HEK293 (cell line): ENCODE data around the gene TIAM2.
A peak's percentile ranks its signal among the peaks of the same experiment; 100 is the strongest.

Source experiments
- EGR2 ChIP-seq: fragments of 450-650 bp; formaldehyde crosslinking; IDR thresholded peaks from 2 replicates; pipeline ENCODE4 v1.5.1; 2016; ENCODE audit warnings: low read depth, missing biosample characterization, missing genetic modification characterization
- FEZF1 ChIP-seq: fragments of 450-650 bp; formaldehyde crosslinking; IDR thresholded peaks from 2 replicates; pipeline ENCODE4 v1.5.1; 2016; ENCODE audit warnings: missing biosample characterization, missing genetic modification characterization
- GLI2 ChIP-seq: fragments of 450-650 bp; formaldehyde crosslinking; IDR thresholded peaks from 2 replicates; pipeline ENCODE4; 2017; ENCODE audit warnings: missing biosample characterization, missing genetic modification characterization, low read depth, borderline replicate concordance
- GLIS1 ChIP-seq: fragments of 450-650 bp; formaldehyde crosslinking; IDR thresholded peaks from 2 replicates; pipeline ENCODE4 v1.5.1; 2016; ENCODE audit warnings: missing biosample characterization, missing genetic modification characterization
- KLF7 ChIP-seq: fragments of 450-650 bp; formaldehyde crosslinking; IDR thresholded peaks from 2 replicates; pipeline ENCODE4 v1.5.1; 2016; ENCODE audit warnings: missing biosample characterization, missing genetic modification characterization, borderline replicate concordance
- MEIS1 ChIP-seq: sonication (generic); formaldehyde crosslinking; IDR thresholded peaks from 2 replicates; pipeline ENCODE4 v1.8.1; 2022; ENCODE audit warnings: missing genetic modification reagents, mild to moderate bottlenecking, borderline replicate concordance
- OSR2 ChIP-seq: fragments of 450-650 bp; formaldehyde crosslinking; IDR thresholded peaks from 2 replicates; pipeline ENCODE4 v1.5.1; 2016; ENCODE audit warnings: missing biosample characterization, missing genetic modification characterization
- REPIN1 ChIP-seq: fragments of 450-650 bp; formaldehyde crosslinking; IDR thresholded peaks from 2 replicates; pipeline ENCODE4 v1.5.1; 2017; ENCODE audit warnings: missing biosample characterization, missing genetic modification characterization, low read depth
- WT1 ChIP-seq: fragments of 450-650 bp; formaldehyde crosslinking; IDR thresholded peaks from 2 replicates; pipeline ENCODE4 v1.5.1; 2016; ENCODE audit warnings: missing biosample characterization, missing genetic modification characterization
- ZBTB48 ChIP-seq: fragments of 450-650 bp; formaldehyde crosslinking; IDR thresholded peaks from 2 replicates; pipeline ENCODE4 v1.5.1; 2016; ENCODE audit warnings: missing biosample characterization, missing genetic modification characterization
- ZNF121 ChIP-seq: fragments of 450-650 bp; formaldehyde crosslinking; IDR thresholded peaks from 2 replicates; pipeline ENCODE4 v1.5.1; 2016; ENCODE audit warnings: missing biosample characterization, missing genetic modification characterization
- ZNF16 ChIP-seq: fragments of 450-650 bp; formaldehyde crosslinking; IDR thresholded peaks from 2 replicates; pipeline ENCODE4 v1.5.1; 2016; ENCODE audit warnings: low read depth, missing biosample characterization, missing genetic modification characterization
- ZNF2 ChIP-seq: fragments of 450-650 bp; formaldehyde crosslinking; IDR thresholded peaks from 2 replicates; pipeline ENCODE4 v1.5.1; 2016; ENCODE audit warnings: missing biosample characterization, missing genetic modification characterization
- ZNF211 ChIP-seq: fragments of 450-650 bp; formaldehyde crosslinking; IDR thresholded peaks from 2 replicates; pipeline ENCODE4 v1.5.1; 2016; ENCODE audit warnings: low read depth, missing biosample characterization, missing genetic modification characterization
- ZNF214 ChIP-seq: fragments of 450-650 bp; formaldehyde crosslinking; IDR thresholded peaks from 2 replicates; pipeline ENCODE4 v1.5.1; 2017; ENCODE audit warnings: missing biosample characterization, mild to moderate bottlenecking, missing genetic modification characterization, borderline replicate concordance
- ZNF223 ChIP-seq: fragments of 450-650 bp; formaldehyde crosslinking; IDR thresholded peaks from 2 replicates; pipeline ENCODE4 v1.5.1; 2016; ENCODE audit warnings: missing biosample characterization, missing genetic modification characterization
- ZNF248 ChIP-seq: fragments of 450-650 bp; formaldehyde crosslinking; IDR thresholded peaks from 2 replicates; pipeline ENCODE4 v1.5.1; 2017; ENCODE audit warnings: missing biosample characterization, missing genetic modification characterization
- ZNF473 ChIP-seq: fragments of 450-650 bp; formaldehyde crosslinking; IDR thresholded peaks from 2 replicates; pipeline ENCODE4 v1.5.1; 2017; ENCODE audit warnings: missing biosample characterization, missing genetic modification characterization
- ZNF521 ChIP-seq: fragments of 450-650 bp; formaldehyde crosslinking; IDR thresholded peaks from 2 replicates; pipeline ENCODE4 v1.5.1; 2017; ENCODE audit warnings: missing biosample characterization, mild to moderate bottlenecking, missing genetic modification characterization
- ZNF529 ChIP-seq: fragments of 450-650 bp; formaldehyde crosslinking; IDR thresholded peaks from 2 replicates; pipeline ENCODE4 v1.5.1; 2017; ENCODE audit warnings: missing genetic modification characterization, missing biosample characterization; ENCODE audit not compliant: insufficient replicate concordance
- ZNF530 ChIP-seq: fragments of 450-650 bp; formaldehyde crosslinking; IDR thresholded peaks from 2 replicates; pipeline ENCODE4 v1.5.1; 2016; ENCODE audit warnings: low read depth, missing biosample characterization, missing genetic modification characterization
- ZNF549 ChIP-seq: fragments of 450-650 bp; IDR thresholded peaks from 2 replicates; pipeline ENCODE4 v1.5.1; 2018; ENCODE audit warnings: missing biosample characterization, missing genetic modification characterization, mild to moderate bottlenecking, inconsistent platforms, moderate library complexity
- ZNF624 ChIP-seq: fragments of 450-650 bp; formaldehyde crosslinking; IDR thresholded peaks from 2 replicates; pipeline ENCODE4 v1.5.1; 2017; ENCODE audit warnings: missing biosample characterization, missing genetic modification characterization
- ZNF654 ChIP-seq: fragments of 450-650 bp; formaldehyde crosslinking; IDR thresholded peaks from 2 replicates; pipeline ENCODE4 v1.5.1; 2016; ENCODE audit warnings: low read depth, missing biosample characterization, missing genetic modification characterization
- ZNF701 ChIP-seq: fragments of 450-650 bp; formaldehyde crosslinking; IDR thresholded peaks from 2 replicates; pipeline ENCODE4 v1.5.1; 2016; ENCODE audit warnings: missing biosample characterization, missing genetic modification characterization
- ZNF747 ChIP-seq: fragments of 450-650 bp; formaldehyde crosslinking; IDR thresholded peaks from 2 replicates; pipeline ENCODE4 v1.5.1; 2016; ENCODE audit warnings: missing biosample characterization, missing genetic modification characterization
- ZNF76 ChIP-seq: fragments of 450-650 bp; formaldehyde crosslinking; IDR thresholded peaks from 2 replicates; pipeline ENCODE4; 2016; ENCODE audit warnings: low read depth, missing biosample characterization, missing genetic modification characterization, borderline replicate concordance
- ZXDB ChIP-seq: fragments of 450-650 bp; formaldehyde crosslinking; IDR thresholded peaks from 2 replicates; pipeline ENCODE4 v1.5.1; 2016; ENCODE audit warnings: missing biosample characterization, missing genetic modification characterization
- TF ChIP-seq, protein P1 (sequence below): sonication (generic); formaldehyde crosslinking; IDR thresholded peaks from 2 replicates; pipeline ENCODE4 v1.8.1; 2022; ENCODE audit warnings: mild to moderate bottlenecking, moderate library complexity, missing genetic modification reagents
- TF ChIP-seq, protein P2 (sequence below): fragments of 450-650 bp; formaldehyde crosslinking; IDR thresholded peaks from 2 replicates; pipeline ENCODE4 v1.5.1; 2017; ENCODE audit warnings: missing biosample characterization, missing genetic modification characterization
- TF ChIP-seq, protein P3 (sequence below): fragments of 450-650 bp; formaldehyde crosslinking; IDR thresholded peaks from 2 replicates; pipeline ENCODE4 v1.5.1; 2017; ENCODE audit warnings: missing biosample characterization, missing genetic modification characterization
- TF ChIP-seq, protein P4 (sequence below): fragments of 450-650 bp; formaldehyde crosslinking; optimal IDR thresholded peaks from 2 replicates; pipeline ENCODE3; 2016; ENCODE audit warnings: missing biosample characterization, mild to moderate bottlenecking, missing genetic modification characterization
- TF ChIP-seq, protein P5 (sequence below): fragments of 450-650 bp; formaldehyde crosslinking; IDR thresholded peaks from 2 replicates; pipeline ENCODE4 v1.5.1; 2016; ENCODE audit warnings: missing biosample characterization, missing genetic modification characterization

TIAM2 gene

DNA sequence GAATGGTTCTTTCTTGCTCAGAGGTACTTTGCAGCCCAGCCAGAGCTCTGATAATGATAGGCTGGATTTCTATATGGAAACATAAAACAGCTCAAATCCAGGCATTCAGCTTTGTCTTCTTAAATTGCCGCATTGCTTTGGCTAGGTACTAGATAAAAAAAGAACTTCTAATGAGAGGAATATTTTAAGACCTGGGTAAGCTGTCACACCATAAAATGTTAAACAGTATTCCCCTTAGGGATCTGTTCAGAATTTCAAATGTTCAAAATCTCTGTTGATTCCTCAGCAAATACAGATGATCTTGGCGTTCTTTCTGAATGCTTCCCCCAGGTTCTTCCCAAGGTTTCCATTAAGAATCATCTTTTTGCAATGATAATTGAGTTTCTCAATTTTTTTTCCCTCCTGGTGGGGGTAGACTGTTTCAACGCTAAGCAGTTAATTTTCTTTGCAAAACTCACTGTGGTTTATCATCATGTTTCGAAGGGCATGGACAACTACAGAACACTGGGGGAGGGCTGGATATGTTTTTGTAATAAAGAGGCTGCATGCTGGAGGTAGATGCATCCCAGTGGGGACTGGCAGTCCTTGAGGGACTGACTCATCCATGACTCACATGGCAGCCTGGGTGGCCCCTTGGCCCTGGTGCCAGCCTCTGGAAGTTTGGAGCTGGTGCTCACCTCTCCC lies 31.0 kb downstream of the TIAM2 start (continued):
- peak; percentile 97 for TF ChIP-seq GLIS1 (tag by site-specific recombination)
- TF ChIP-seq FEZF1 (tag by site-specific recombination): no peak
- TF ChIP-seq WT1: no peak
- no peak for TF ChIP-seq ZNF521 (tag by site-specific recombination)
- TF ChIP-seq, protein P1, sequence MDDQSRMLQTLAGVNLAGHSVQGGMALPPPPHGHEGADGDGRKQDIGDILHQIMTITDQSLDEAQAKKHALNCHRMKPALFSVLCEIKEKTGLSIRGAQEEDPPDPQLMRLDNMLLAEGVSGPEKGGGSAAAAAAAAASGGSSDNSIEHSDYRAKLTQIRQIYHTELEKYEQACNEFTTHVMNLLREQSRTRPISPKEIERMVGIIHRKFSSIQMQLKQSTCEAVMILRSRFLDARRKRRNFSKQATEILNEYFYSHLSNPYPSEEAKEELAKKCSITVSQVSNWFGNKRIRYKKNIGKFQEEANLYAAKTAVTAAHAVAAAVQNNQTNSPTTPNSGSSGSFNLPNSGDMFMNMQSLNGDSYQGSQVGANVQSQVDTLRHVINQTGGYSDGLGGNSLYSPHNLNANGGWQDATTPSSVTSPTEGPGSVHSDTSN (CRISPR knock-in tag): no peak
- no peak for TF ChIP-seq KLF7 (tag by site-specific recombination)
- TF ChIP-seq ZNF223 (tag by site-specific recombination): no peak
- no peak for TF ChIP-seq ZNF473
- TF ChIP-seq, protein P2, sequence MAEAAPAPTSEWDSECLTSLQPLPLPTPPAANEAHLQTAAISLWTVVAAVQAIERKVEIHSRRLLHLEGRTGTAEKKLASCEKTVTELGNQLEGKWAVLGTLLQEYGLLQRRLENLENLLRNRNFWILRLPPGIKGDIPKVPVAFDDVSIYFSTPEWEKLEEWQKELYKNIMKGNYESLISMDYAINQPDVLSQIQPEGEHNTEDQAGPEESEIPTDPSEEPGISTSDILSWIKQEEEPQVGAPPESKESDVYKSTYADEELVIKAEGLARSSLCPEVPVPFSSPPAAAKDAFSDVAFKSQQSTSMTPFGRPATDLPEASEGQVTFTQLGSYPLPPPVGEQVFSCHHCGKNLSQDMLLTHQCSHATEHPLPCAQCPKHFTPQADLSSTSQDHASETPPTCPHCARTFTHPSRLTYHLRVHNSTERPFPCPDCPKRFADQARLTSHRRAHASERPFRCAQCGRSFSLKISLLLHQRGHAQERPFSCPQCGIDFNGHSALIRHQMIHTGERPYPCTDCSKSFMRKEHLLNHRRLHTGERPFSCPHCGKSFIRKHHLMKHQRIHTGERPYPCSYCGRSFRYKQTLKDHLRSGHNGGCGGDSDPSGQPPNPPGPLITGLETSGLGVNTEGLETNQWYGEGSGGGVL (tag by site-specific recombination): peak; percentile 76
- peak; percentile 58; the same call in 1 of the 2 replicates for TF ChIP-seq OSR2
- no peak for TF ChIP-seq ZNF16 (tag by site-specific recombination)
- TF ChIP-seq ZNF654 (tag by site-specific recombination): no peak
- TF ChIP-seq, protein P3, sequence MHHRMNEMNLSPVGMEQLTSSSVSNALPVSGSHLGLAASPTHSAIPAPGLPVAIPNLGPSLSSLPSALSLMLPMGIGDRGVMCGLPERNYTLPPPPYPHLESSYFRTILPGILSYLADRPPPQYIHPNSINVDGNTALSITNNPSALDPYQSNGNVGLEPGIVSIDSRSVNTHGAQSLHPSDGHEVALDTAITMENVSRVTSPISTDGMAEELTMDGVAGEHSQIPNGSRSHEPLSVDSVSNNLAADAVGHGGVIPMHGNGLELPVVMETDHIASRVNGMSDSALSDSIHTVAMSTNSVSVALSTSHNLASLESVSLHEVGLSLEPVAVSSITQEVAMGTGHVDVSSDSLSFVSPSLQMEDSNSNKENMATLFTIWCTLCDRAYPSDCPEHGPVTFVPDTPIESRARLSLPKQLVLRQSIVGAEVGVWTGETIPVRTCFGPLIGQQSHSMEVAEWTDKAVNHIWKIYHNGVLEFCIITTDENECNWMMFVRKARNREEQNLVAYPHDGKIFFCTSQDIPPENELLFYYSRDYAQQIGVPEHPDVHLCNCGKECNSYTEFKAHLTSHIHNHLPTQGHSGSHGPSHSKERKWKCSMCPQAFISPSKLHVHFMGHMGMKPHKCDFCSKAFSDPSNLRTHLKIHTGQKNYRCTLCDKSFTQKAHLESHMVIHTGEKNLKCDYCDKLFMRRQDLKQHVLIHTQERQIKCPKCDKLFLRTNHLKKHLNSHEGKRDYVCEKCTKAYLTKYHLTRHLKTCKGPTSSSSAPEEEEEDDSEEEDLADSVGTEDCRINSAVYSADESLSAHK (tag by site-specific recombination): no peak
- TF ChIP-seq ZBTB48 (tag by site-specific recombination): peak; percentile 72; the same call in 1 of the 2 replicates
- TF ChIP-seq ZXDB: peak; percentile 30; the same call in 1 of the 2 replicates
- TF ChIP-seq, protein P4, sequence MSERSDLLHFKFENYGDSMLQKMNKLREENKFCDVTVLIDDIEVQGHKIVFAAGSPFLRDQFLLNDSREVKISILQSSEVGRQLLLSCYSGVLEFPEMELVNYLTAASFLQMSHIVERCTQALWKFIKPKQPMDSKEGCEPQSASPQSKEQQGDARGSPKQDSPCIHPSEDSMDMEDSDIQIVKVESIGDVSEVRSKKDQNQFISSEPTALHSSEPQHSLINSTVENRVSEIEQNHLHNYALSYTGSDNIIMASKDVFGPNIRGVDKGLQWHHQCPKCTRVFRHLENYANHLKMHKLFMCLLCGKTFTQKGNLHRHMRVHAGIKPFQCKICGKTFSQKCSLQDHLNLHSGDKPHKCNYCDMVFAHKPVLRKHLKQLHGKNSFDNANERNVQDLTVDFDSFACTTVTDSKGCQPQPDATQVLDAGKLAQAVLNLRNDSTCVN (tag by site-specific recombination): no peak
- no peak for TF ChIP-seq MEIS1
- TF ChIP-seq ZNF549 (tag by site-specific recombination): no peak
- TF ChIP-seq ZNF2 (tag by site-specific recombination): no peak
- no peak for TF ChIP-seq ZNF214 (tag by site-specific recombination)
- TF ChIP-seq ZNF747 (tag by site-specific recombination): no peak
- TF ChIP-seq ZNF76 (tag by site-specific recombination): no peak
- no peak for TF ChIP-seq REPIN1 (tag by site-specific recombination)
- no peak for TF ChIP-seq ZNF701 (tag by site-specific recombination)
- no peak for TF ChIP-seq ZNF121 (tag by site-specific recombination)
- TF ChIP-seq EGR2 (tag by site-specific recombination): no peak
- no peak for TF ChIP-seq ZNF529 (tag by site-specific recombination)
- TF ChIP-seq GLI2 (tag by site-specific recombination): peak; percentile 41; the same call in 1 of the 2 replicates
- no peak for TF ChIP-seq ZNF248 (tag by site-specific recombination)
- TF ChIP-seq ZNF624 (tag by site-specific recombination): no peak
- TF ChIP-seq, protein P5, sequence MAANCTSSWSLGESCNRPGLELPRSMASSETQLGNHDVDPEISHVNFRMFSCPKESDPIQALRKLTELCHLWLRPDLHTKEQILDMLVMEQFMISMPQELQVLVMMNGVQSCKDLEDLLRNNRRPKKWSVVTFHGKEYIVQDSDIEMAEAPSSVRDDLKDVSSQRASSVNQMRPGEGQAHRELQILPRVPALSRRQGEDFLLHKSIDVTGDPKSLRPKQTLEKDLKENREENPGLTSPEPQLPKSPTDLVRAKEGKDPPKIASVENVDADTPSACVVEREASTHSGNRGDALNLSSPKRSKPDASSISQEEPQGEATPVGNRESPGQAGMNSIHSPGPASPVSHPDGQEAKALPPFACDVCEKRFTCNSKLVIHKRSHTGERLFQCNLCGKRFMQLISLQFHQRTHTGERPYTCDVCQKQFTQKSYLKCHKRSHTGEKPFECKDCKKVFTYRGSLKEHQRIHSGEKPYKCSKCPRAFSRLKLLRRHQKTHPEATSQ (tag by site-specific recombination): no peak
- TF ChIP-seq ZNF211: no peak
- TF ChIP-seq ZNF530 (tag by site-specific recombination): no peak
